ENCODE measurements around the gene PRRC2A.

PRRC2A gene

DNA sequence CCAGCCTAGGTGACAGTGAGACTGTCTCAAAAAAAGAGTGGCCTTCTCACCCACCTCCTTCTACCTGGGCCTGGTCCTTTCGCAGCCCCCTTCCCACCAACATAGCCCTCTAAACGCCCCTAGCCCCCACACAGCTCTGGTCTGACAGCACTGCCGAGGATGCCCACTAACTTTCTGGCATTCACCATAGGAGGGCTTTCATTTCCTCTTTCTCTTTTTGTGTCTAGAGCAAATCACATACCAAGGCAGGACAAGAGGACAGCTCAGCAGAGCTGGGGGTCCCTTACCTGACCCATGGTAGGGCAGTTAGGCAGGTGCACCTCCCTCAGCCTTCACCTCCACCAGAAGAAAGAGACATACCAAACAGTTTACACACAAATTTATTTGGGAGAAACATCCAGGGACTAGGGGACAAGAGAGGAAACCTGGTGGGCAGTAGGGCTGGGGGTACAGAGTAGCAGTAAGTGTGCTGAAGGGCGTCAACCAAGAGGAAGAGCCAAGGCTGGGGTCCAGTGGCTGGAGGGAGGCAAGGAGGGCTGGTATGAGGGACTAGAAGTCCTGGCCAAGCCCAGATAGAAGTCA, 55.9 kb downstream of the PRRC2A start:
- DNase-seq, result no peak

DNA sequence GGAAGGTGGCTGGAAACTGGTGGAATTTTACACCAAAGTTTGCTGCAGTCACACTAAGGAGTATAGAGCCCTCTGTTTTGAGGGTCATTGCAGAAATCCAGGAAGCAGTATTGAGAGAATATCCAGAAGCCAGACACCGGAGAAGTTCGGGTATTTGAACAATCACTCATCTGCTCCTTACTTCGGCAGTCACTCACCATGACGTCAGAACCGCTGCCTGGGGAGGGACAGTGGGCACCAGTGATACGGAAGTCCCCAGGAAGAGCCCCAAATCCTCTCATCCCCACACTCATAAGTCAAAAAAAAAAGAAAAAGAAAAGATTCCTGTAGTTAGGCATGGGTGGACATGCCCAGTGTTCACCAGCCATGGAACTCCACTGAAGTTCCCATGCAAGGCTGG, 56.4 kb downstream of the PRRC2A start:
- DNase-seq, result no peak

DNA sequence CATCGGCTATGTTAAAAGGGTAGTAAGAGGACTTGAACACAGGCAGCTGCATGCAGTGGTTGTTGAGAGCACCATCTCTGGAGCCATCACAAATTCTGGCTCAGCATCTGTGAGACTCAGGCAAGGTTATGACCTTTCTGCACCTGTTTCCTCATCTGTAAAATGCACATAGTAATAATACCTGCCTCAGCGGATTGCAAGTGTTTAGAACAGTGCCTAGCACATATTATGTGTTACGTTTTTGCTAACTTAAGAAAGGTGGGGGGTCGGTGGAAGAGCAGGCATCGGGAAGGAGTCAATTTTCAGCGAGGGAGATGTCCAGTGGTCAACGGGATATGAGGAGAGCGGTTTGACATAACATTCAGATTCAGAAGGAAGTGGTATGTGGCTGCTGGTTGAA, 57.4 kb downstream of the PRRC2A start:
- DNase-seq, result no peak

DNA sequence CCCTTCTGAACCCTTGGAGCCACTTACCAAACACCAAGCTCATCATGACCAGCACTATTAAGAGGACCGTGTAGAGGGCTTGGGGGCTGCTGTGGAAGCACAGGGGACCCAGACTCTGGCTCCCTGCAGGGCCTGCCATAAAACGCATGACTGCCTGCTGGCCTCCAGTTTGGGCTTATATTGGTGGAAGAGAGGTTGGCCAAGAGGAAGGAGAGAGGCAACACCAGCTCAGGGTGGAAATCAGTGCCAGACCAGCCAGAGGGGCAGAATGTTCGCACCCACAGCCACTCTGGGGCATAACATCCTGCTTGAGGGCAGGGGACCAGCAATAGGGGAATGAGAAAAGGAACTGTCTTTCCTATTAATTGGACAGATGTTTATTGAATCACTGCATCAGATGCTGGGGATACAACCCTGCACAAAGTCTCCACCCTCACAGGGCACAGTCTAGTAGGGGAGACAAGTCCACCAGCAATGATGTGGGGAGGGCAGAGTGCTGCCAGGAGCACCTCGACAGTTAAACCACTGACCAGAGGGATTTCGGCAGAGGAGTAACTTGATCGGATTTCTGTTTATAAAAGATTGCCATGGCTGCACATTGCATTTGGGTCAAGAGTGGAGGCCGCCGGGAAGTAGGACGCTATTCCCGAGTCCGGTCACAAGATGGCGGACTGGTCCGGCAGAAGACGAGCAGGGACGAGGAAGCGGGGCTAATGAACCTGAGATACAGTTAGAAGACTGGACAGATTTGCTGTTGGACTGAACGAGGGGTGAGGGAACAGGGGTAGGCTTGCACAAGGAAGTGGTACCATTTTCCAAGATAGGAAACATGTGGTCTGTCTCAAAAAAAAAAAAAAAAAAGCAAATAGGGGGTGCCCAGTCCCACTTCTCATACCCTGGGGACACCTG, 60.0 kb downstream of the PRRC2A start, which contains the start of gene LY6G5C:
Gene LY6G5C (minus strand): TSS at position 842 of the 909 bp plus-strand sequence. CDS start 694 bp downstream, at position 148.
- DNase-seq, result peak; percentile 61

DNA sequence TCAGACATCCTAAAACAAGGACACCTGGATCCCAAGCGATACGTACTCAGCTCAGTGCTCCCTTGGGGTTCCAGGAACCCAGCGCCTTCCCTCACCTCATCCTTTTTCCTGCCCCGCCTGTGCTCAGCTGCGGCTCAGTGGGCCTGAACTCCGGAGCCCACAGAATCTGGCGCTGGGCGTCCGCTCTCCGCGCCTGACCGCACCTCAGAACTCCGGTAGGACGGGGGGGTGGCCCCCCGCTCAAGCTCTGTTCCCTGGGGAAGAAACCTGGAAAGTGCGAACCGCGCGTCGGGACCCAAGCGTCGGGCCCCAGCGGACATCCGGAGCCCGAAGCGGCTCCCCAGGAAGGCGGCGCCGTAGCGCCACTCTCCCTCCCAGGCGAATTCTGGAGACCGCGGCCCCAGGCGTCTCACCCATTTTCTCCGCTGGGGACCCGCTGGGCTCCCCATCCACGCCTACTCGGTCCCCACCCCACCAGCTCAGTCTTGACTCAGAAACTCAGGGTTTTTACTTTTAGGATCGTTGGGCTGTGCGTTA, 60.7 kb downstream of the PRRC2A start:
- DNase-seq, result peak; percentile 48

DNA sequence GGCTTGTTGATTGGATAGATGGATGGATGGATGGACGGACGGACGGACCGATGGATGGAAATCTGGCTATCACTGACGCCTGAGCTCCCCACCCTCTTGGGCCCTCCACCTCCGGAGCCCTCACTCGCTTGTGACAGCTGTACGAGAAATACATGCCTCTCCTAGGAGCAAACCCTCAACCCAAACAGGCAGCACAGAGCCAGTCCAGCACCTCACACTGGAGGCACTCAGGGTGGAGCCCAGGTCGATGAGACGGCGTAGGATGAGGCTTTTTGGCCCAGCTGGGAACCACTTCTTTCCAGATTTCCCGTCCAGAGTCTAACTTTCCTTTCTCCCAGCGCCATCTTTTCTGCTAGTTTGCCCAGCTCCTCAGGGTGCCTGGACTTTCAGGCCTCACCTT, 63.1 kb downstream of the PRRC2A start:
- DNase-seq, result no peak

DNA sequence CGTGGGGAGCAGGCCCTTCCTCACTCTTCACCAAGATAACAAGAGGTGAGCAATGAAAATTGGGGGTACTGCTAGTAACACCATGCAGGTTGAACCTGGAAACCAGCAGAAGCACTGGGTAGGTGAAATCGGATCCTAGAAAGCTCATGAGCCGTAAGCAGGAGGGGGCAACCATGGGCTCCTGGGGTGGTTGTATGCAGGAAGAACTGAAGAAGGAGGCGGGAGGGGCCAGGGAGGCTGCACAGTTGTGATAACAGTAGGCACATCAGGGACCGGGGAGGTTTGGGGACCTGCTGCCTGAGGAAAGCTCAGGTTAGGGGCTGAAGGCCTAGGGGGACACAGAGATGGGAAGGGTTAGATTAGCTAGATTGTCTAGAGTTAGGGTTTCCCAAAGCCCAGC, 66.0 kb downstream of the PRRC2A start:
- no peak for DNase-seq

DNA sequence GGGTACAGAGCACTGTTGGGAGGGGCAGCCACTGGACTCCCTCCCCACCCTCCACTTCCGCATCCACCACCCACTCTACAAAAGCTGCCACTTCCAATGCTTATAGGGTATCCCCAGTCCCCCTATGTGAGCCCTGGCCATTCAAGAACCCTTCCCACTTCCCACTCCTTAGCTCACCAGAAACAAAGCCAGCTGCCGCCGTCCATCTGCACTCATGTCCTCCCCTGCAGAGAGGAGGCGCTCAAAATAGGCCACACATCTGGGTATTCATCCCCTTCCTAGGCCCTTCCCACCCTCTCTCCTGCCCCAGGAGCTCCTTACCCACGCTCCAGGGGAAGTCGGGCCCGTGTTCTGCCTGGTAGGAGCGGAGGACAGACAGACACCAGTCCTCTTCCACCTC, 66.8 kb downstream of the PRRC2A start:
- no peak for DNase-seq
